Measurements from ENCODE around the gene TAF4.
"Not testable (repeated sequence)": the region's sequence is repeated elsewhere in the genome, so short reads cannot be mapped to it uniquely, and the experiment has no call there.

TAF4 gene

GRCh38 chr20:62080249-62080990, 14.7 kb upstream of the TAF4 start:
- DNase-seq: no peak

- DNase-seq: no peak
Measured at GRCh38 chr20:62079166-62079565, 13.5 kb upstream of the TAF4 start.

- no peak for DNase-seq
Measured at GRCh38 chr20:62073323-62073722, 7.6 kb upstream of the TAF4 start.

GRCh38 chr20:62071669-62072430, 6.2 kb upstream of the TAF4 start:
- DNase-seq: not testable (repeated sequence)

- no peak for DNase-seq
Measured at GRCh38 chr20:62069741-62070216, 4.1 kb upstream of the TAF4 start.

DNA sequence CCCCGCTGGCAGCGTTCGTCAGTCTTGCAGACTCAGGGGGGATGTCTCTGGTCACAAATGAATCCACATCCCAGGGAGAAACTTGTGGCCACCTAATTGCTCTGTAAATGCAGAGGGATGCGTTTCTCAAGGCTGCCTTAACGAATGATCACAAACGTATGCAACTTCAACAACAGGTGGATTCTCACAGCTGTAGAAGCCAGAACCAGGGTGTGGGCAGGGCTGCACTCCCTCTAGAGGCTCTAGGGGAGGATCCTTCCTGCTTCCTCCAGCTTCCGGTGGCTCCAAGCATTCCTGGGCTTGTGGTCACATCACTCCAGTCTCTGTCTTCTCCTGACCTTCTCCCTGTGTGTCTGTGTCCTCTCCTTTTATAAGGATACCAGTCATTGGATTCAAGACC, 3.3 kb upstream of the TAF4 start:
- no peak for DNase-seq

DNA sequence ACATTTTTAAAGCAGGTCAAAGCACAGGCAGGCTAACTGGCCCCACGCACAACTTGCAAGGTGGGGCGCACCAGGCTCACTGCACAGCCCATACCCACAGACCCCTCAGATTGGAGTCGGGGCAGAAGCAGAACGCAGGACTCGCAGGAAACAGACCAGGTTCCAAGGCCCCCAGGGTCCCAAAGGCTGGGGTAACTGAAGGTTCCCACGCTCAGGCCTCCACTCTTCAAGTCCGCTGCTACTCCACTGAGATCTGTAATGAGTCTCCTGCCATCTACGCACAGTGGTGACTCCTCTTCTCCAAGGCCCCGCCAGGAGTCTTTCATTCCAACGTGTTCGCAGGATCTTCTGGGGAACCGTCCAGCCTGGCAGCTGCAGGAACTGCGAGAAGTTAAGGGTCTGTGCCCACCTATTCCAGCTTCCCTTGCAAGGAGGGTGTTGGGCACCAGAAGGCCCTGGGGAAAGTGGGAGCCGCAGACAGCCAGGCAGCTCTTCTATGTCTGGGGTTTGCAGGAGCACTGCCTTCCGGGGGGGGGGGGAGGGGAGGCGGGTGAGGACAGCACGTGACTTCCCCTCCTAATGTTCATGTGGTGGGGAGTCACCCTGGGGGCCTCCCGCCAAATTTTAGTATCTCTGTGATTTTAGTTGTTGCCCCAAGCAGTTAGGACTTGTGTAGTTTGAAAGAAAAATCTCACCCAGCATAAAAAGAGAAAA, 2.0 kb upstream of the TAF4 start:
- DNase-seq: no peak

DNA sequence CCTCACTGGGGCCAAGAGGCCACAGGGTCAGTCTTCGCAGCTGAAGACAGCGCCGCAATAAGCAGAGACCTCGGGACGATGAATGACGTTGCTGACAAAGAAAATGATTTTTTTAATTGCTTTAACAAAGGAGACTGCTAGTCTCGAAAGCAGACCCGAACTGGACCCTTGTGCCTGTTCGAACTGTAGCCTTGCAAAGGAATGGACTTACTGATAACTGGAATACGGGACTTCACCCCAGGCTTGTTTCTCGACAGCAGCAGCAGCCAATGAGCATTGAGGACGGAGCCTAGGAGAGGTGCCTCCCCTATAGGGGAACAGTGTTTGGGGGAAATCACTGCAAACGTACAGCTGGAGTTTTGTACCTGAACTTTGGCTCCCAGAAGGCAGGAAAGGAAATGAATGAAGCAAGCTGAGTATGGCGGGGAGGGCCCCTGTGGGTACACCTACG, 1.3 kb upstream of the TAF4 start:
- DNase-seq: peak; percentile 26

DNA sequence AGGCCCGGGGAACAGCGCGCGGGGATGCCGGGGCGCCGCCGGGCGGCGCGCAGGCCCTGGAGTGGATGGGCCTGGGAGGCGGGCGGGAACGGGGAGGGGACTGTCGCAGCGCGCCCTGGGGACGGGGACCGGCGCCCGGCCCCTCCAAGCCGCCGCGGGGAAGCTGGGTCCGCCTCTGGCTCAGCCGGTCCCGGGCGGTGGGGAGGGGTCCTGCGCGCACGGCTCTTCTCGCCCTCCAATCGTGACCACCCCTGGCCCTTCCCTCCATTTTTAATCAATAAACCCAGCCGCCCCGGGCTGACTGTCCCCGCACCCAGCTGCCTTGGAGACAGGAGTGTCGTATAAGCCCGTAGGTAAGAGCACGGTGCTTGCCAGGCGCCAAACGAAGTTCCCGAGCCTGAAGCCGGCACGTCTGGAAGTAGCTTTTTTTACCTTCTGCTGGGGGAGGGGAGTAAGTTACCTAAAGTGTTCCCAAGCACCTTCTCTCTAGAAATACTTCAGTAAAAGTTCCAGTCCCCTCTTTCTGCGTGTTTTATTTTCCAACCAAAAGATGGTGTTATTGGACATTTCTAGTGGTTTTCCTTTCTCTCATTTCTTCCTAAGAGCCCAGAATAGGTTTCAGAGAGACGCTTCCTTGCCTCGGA, 780 bp upstream of the TAF4 start:
- peak; percentile 57 to 60 for DNase-seq

GRCh38 chr20:62064770-62065673, 659 bp downstream of the TAF4 start:
- peak in 1 of 2 donors; percentile 30 for DNase-seq

DNA sequence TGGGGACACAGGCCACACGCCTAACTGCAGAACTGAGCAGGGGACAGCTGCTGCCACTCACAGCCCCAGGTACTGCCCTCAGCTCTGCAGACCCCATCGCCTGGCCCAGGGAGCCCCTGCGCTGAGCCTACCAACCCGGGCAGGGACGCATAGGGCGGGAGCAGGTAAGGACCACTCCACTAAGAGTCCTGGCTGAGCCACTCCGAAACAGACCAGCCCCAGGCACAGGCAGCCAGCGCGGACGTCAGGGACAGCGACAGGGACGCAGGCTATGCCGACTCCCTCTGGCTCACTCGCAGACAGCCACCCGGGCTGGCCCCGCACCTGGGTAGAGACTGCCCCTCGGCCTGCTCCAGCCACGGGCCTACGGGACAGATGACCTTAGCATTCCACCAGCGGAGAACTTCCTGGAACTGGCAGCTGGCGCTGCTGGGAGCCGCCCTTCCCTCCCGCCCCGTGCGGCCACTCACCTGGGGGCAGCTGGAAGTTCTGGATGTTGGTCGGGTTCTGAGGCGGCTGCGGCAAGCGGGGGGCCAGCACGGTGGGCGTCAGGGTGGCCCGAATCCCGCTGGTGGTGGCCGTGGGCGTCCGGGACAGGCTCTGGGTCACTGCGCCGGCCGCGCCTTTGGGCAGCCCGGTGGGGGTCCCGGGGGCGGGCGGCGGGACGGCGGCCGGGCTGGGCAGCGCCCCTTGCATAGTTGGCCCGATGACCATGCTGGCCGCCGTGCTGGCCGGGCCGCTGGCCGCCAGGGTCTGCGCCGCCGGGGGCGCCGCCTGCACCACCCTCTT, 1.5 kb downstream of the TAF4 start:
- DNase-seq: no peak

DNA sequence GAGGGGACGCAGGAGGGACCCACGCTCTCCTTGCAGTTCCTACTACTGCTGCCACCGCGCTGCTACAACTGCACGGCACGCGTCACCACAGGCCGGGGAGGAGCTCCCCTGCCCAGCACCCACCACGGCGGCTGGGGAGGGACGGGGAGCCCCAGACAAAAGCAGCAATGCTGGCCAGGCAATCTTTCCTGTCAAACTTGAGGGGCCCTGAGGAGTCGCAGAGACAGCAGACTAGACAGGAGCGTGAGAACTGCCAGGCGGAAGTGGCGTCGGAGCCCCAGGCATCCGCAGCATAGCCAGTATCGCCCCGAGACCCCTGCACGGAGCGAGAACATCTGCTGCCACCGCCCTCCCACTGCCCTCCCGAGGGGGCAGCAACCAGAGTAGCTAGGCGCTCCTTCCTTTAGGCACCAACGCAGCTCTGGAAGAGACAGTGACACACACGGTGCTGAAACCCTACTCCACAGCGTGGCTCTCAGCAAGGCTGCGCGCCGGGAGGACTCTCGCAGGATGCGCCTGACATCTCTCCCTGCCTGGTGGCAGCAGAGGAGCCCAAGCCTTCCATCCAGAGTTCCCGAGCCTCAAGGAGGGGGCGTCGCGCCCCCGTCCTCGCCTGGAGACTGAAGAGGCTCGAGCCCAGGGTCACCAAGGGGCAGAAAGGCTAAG, 2.2 kb downstream of the TAF4 start:
- no peak for DNase-seq

DNA sequence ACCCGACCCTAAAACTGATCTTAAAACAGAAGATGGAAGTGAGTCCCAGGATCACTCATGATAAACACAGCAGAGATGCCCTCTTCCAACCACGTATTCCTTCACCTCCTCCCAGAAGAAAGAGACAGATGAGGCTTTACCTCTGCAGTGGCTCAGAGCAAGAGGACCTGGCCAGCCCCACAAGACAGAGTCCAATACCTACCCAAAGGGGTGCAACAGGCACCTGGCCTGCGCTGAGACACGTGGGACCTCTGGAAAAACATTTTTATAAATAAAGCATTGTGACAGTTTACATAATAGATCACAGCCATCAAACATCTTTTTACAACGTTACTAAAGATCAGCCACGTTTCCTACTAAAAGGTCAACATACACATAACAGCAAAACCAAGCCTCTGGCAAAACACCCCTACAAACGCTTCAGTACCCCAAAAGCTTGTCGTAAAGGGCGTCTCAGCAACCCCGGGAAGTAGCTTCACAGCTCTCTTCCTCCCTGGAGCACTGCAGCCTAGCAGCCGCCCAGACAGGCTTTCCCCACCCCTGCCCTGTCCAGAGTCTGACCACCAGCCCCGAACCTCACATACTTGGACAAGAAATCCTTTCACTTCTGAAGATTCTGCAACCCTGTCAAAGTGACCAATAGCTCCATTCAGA, 2.9 kb downstream of the TAF4 start:
- DNase-seq: no peak

GRCh38 chr20:62061851-62062423, 3.7 kb downstream of the TAF4 start:
- DNase-seq: no peak

GRCh38 chr20:62060631-62061541, 4.8 kb downstream of the TAF4 start:
- no peak for DNase-seq

DNA sequence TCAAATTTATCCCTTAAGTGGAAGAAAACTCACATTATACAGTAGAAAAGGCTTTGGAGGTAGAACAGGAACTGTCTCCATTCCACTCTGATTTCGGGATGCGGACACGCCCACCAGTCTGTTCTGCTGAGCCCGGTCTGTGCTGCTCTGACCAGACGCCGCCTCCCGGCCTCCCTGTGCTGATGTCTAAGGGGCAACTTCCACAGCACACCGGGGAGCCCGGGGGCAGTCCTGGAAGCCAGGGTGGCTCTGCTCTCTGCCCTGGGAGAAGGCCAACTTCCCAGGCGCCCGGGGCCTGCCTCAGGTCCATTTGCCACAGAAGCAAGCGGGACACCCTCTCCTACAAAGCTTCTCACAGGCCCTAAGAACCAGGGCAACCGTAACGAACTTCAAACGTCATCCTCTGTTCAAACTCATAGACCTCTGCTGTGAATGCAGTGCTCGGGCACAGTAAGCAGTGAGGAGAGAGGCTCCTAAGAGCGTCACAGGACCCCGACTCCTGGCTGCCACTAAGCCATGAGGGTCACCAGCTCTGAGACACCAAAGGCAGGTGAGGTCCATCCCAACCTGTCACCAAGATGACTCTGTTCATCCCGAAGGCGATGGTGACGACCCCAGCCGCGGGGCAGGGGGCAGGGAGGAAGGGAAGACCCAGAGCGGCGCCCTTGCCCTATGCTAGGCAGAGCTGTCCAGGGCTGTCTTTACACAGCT, 5.6 kb downstream of the TAF4 start:
- no peak for DNase-seq

GRCh38 chr20:62059401-62059800, 6.3 kb downstream of the TAF4 start:
- no peak for DNase-seq

- DNase-seq: no peak
Measured at GRCh38 chr20:62058941-62059340, 6.7 kb downstream of the TAF4 start.

All from stimulated activated CD4-positive, alpha-beta T cell treated with anti-CD3 and anti-CD28 coated beads, Interleukin-2, amount 100 ng/mL, for 24 hours (primary cell).